ENCODE data around the gene AGAP1.

Gene AGAP1

GRCh38 chr2:235546436-235546835 is 52.6 kb downstream of the AGAP1 start:
- Histone ChIP-seq H3K9me3 (ENCODE audit: control insufficient read depth, insufficient read depth, low read length) (no peaks in the 10 kb centered on the region), H3K36me3 (ENCODE audit: control insufficient read depth, insufficient read depth, low read length) (no peaks in the 10 kb centered on the region)
- no CpG with 5 or more reads among the region's 9 CpGs for WGBS (ENCODE audit: insufficient coverage, insufficient read length)

GRCh38 chr2:235549735-235550377 is 56.0 kb downstream of the AGAP1 start:
- no CpG with 5 or more reads among the region's 19 CpGs for WGBS (ENCODE audit: insufficient coverage, insufficient read length)
- no peak overlapping the region for H3K27ac ChIP-seq (ENCODE audit: low read length)
- no peaks in the 10 kb centered on the region for H3K9me3 ChIP-seq (ENCODE audit: control insufficient read depth, insufficient read depth, low read length)
- H3K36me3 ChIP-seq (ENCODE audit: control insufficient read depth, insufficient read depth, low read length) = no peaks in the 10 kb centered on the region
- H3K4me1 ChIP-seq (ENCODE audit: control insufficient read depth, insufficient read depth, low read length) = no peaks in the 10 kb centered on the region; the same call in 1 of the 2 replicates
- no peak for DNase-seq (ENCODE audit: low read depth, low spot score)
- no peak overlapping the region for H3K4me3 ChIP-seq (ENCODE audit: low read length)
- no peaks in the 10 kb centered on the region for H3K27me3 ChIP-seq (ENCODE audit: control insufficient read depth, insufficient read depth, low read length)

More at GRCh38 chr2:235546436-235546835, 52.6 kb downstream of the AGAP1 start:
- H3K27ac ChIP-seq (ENCODE audit: low read length) = no peak overlapping the region
- H3K4me3 ChIP-seq (ENCODE audit: low read length) = no peak overlapping the region
- DNase-seq (ENCODE audit: low read depth, low spot score) = no peak
- H3K27me3 ChIP-seq (ENCODE audit: control insufficient read depth, insufficient read depth, low read length) = no peaks in the 10 kb centered on the region
- H3K4me1 ChIP-seq (ENCODE audit: control insufficient read depth, insufficient read depth, low read length) = peaks cover 5% of the 10 kb centered on the region

- H3K9me3 ChIP-seq (ENCODE audit: control insufficient read depth, insufficient read depth, low read length) = no peaks in the 10 kb centered on the region
- H3K4me1 ChIP-seq (ENCODE audit: control insufficient read depth, insufficient read depth, low read length) = no peaks in the 10 kb centered on the region; the same call in 1 of the 2 replicates
- no CpG with 5 or more reads among the region's 12 CpGs for WGBS (ENCODE audit: insufficient coverage, insufficient read length)
- H3K27me3 ChIP-seq (ENCODE audit: control insufficient read depth, insufficient read depth, low read length) = no peaks in the 10 kb centered on the region
- H3K4me3 ChIP-seq (ENCODE audit: low read length) = no peak overlapping the region
- no peaks in the 10 kb centered on the region for H3K36me3 ChIP-seq (ENCODE audit: control insufficient read depth, insufficient read depth, low read length)
- DNase-seq (ENCODE audit: low read depth, low spot score) = no peak
- no peak overlapping the region for H3K27ac ChIP-seq (ENCODE audit: low read length)
Observed at GRCh38 chr2:235550378-235550760, 56.5 kb downstream of the AGAP1 start.

- Histone ChIP-seq H3K4me3 (ENCODE audit: low read length) (no peak overlapping the region), H3K9me3 (ENCODE audit: control insufficient read depth, insufficient read depth, low read length) (no peaks in the 10 kb centered on the region), H3K4me1 (ENCODE audit: control insufficient read depth, insufficient read depth, low read length) (no peaks in the 10 kb centered on the region; the same call in 1 of the 2 replicates), H3K27me3 (ENCODE audit: control insufficient read depth, insufficient read depth, low read length) (no peaks in the 10 kb centered on the region), H3K27ac (ENCODE audit: low read length) (no peak overlapping the region), H3K36me3 (ENCODE audit: control insufficient read depth, insufficient read depth, low read length) (no peaks in the 10 kb centered on the region)
- no CpG with 5 or more reads among the region's 8 CpGs for WGBS (ENCODE audit: insufficient coverage, insufficient read length)
- no peak for DNase-seq (ENCODE audit: low read depth, low spot score)
Observed at GRCh38 chr2:235550946-235551345, 57.1 kb downstream of the AGAP1 start.

- Histone ChIP-seq H3K4me1 (ENCODE audit: control insufficient read depth, insufficient read depth, low read length) (no peaks in the 10 kb centered on the region; the same call in 1 of the 2 replicates), H3K9me3 (ENCODE audit: control insufficient read depth, insufficient read depth, low read length) (no peaks in the 10 kb centered on the region), H3K4me3 (ENCODE audit: low read length) (no peak overlapping the region), H3K27ac (ENCODE audit: low read length) (no peak overlapping the region), H3K36me3 (ENCODE audit: control insufficient read depth, insufficient read depth, low read length) (no peaks in the 10 kb centered on the region), H3K27me3 (ENCODE audit: control insufficient read depth, insufficient read depth, low read length) (no peaks in the 10 kb centered on the region)
- peak; percentile 39 for DNase-seq (ENCODE audit: low read depth, low spot score)
- WGBS (ENCODE audit: insufficient coverage, insufficient read length) = no CpG with 5 or more reads among the region's 8 CpGs
Observed at GRCh38 chr2:235551965-235552364, 58.1 kb downstream of the AGAP1 start.

- Histone ChIP-seq H3K9me3 (ENCODE audit: control insufficient read depth, insufficient read depth, low read length) (no peaks in the 10 kb centered on the region), H3K36me3 (ENCODE audit: control insufficient read depth, insufficient read depth, low read length) (no peaks in the 10 kb centered on the region), H3K4me1 (ENCODE audit: control insufficient read depth, insufficient read depth, low read length) (no peaks in the 10 kb centered on the region; the same call in 1 of the 2 replicates), H3K27me3 (ENCODE audit: control insufficient read depth, insufficient read depth, low read length) (no peaks in the 10 kb centered on the region), H3K4me3 (ENCODE audit: low read length) (no peak overlapping the region), H3K27ac (ENCODE audit: low read length) (no peak overlapping the region)
- DNase-seq (ENCODE audit: low read depth, low spot score) = no peak
- WGBS (ENCODE audit: insufficient coverage, insufficient read length) = no CpG with 5 or more reads among the region's 3 CpGs
Observed at GRCh38 chr2:235552671-235553070, 58.8 kb downstream of the AGAP1 start.

- Histone ChIP-seq H3K9me3 (ENCODE audit: control insufficient read depth, insufficient read depth, low read length) (no peaks in the 10 kb centered on the region), H3K4me1 (ENCODE audit: control insufficient read depth, insufficient read depth, low read length) (no peaks in the 10 kb centered on the region; the same call in 1 of the 2 replicates), H3K27ac (ENCODE audit: low read length) (no peak overlapping the region), H3K36me3 (ENCODE audit: control insufficient read depth, insufficient read depth, low read length) (no peaks in the 10 kb centered on the region), H3K27me3 (ENCODE audit: control insufficient read depth, insufficient read depth, low read length) (no peaks in the 10 kb centered on the region), H3K4me3 (ENCODE audit: low read length) (no peak overlapping the region)
- DNase-seq (ENCODE audit: low read depth, low spot score) = no peak
- no CpG with 5 or more reads among the region's 6 CpGs for WGBS (ENCODE audit: insufficient coverage, insufficient read length)
Observed at GRCh38 chr2:235553291-235553690, 59.4 kb downstream of the AGAP1 start.

- no peak overlapping the region for H3K4me3 ChIP-seq (ENCODE audit: low read length)
- H3K36me3 ChIP-seq (ENCODE audit: control insufficient read depth, insufficient read depth, low read length) = no peaks in the 10 kb centered on the region
- no peaks in the 10 kb centered on the region for H3K9me3 ChIP-seq (ENCODE audit: control insufficient read depth, insufficient read depth, low read length)
- H3K27ac ChIP-seq (ENCODE audit: low read length) = no peak overlapping the region
- H3K4me1 ChIP-seq (ENCODE audit: control insufficient read depth, insufficient read depth, low read length) = no peaks in the 10 kb centered on the region; the same call in 1 of the 2 replicates
- H3K27me3 ChIP-seq (ENCODE audit: control insufficient read depth, insufficient read depth, low read length) = no peaks in the 10 kb centered on the region
- no CpG with 5 or more reads among the region's 13 CpGs for WGBS (ENCODE audit: insufficient coverage, insufficient read length)
- no peak for DNase-seq (ENCODE audit: low read depth, low spot score)
Observed at GRCh38 chr2:235553696-235554100, 59.9 kb downstream of the AGAP1 start.

- no CpG with 5 or more reads among the region's 6 CpGs for WGBS (ENCODE audit: insufficient coverage, insufficient read length)
- Histone ChIP-seq H3K36me3 (ENCODE audit: control insufficient read depth, insufficient read depth, low read length) (no peaks in the 10 kb centered on the region), H3K4me3 (ENCODE audit: low read length) (no peak overlapping the region), H3K9me3 (ENCODE audit: control insufficient read depth, insufficient read depth, low read length) (no peaks in the 10 kb centered on the region), H3K4me1 (ENCODE audit: control insufficient read depth, insufficient read depth, low read length) (no peaks in the 10 kb centered on the region; the same call in 1 of the 2 replicates), H3K27ac (ENCODE audit: low read length) (no peak overlapping the region), H3K27me3 (ENCODE audit: control insufficient read depth, insufficient read depth, low read length) (no peaks in the 10 kb centered on the region)
- no peak for DNase-seq (ENCODE audit: low read depth, low spot score)
Observed at GRCh38 chr2:235554385-235554784, 60.5 kb downstream of the AGAP1 start.

GRCh38 chr2:235554936-235555335 is 61.1 kb downstream of the AGAP1 start:
- Histone ChIP-seq H3K27me3 (ENCODE audit: control insufficient read depth, insufficient read depth, low read length) (no peaks in the 10 kb centered on the region), H3K36me3 (ENCODE audit: control insufficient read depth, insufficient read depth, low read length) (no peaks in the 10 kb centered on the region), H3K27ac (ENCODE audit: low read length) (no peak overlapping the region), H3K9me3 (ENCODE audit: control insufficient read depth, insufficient read depth, low read length) (no peaks in the 10 kb centered on the region), H3K4me1 (ENCODE audit: control insufficient read depth, insufficient read depth, low read length) (no peaks in the 10 kb centered on the region; the same call in 1 of the 2 replicates), H3K4me3 (ENCODE audit: low read length) (no peak overlapping the region)
- no peak for DNase-seq (ENCODE audit: low read depth, low spot score)
- no CpG with 5 or more reads among the region's 9 CpGs for WGBS (ENCODE audit: insufficient coverage, insufficient read length)

- no peaks in the 10 kb centered on the region; the same call in 1 of the 2 replicates for H3K4me1 ChIP-seq (ENCODE audit: control insufficient read depth, insufficient read depth, low read length)
- H3K9me3 ChIP-seq (ENCODE audit: control insufficient read depth, insufficient read depth, low read length) = no peaks in the 10 kb centered on the region
- no peak for DNase-seq (ENCODE audit: low read depth, low spot score)
- whole genome bisulfite sequencing (ENCODE audit: insufficient coverage, insufficient read length) = no CpG with 5 or more reads among the region's 6 CpGs
- H3K36me3 ChIP-seq (ENCODE audit: control insufficient read depth, insufficient read depth, low read length) = no peaks in the 10 kb centered on the region
- no peaks in the 10 kb centered on the region for H3K27me3 ChIP-seq (ENCODE audit: control insufficient read depth, insufficient read depth, low read length)
- H3K27ac ChIP-seq (ENCODE audit: low read length) = no peak overlapping the region
- no peak overlapping the region for H3K4me3 ChIP-seq (ENCODE audit: low read length)
Observed at GRCh38 chr2:235555371-235555770, 61.5 kb downstream of the AGAP1 start.

All from iPS DF 6.9 (cell line).